ENCODE measurements around the gene GRN.

DNA sequence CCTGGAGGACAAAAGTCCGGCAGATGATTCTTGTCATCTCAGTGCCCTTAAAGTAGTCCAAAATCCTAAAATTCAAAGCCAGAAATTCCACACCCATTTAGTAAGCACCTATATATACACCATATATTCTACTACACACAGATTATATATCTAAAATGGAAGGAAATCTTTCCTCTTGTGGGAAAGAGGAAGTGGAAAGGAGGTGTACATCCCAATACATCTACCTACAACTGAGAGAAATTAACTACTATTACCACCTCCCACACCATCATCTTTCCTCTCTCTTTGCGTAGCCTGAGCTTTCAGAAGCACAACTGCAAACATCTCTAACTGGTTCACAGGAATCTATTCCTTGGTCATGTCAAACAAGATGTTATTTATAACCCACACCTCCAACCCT, 49.7 kb downstream of the GRN start:
- TF ChIP-seq, protein P1, sequence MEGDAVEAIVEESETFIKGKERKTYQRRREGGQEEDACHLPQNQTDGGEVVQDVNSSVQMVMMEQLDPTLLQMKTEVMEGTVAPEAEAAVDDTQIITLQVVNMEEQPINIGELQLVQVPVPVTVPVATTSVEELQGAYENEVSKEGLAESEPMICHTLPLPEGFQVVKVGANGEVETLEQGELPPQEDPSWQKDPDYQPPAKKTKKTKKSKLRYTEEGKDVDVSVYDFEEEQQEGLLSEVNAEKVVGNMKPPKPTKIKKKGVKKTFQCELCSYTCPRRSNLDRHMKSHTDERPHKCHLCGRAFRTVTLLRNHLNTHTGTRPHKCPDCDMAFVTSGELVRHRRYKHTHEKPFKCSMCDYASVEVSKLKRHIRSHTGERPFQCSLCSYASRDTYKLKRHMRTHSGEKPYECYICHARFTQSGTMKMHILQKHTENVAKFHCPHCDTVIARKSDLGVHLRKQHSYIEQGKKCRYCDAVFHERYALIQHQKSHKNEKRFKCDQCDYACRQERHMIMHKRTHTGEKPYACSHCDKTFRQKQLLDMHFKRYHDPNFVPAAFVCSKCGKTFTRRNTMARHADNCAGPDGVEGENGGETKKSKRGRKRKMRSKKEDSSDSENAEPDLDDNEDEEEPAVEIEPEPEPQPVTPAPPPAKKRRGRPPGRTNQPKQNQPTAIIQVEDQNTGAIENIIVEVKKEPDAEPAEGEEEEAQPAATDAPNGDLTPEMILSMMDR (IDR thresholded peaks at IDR 0.05; ENCODE audit: low read length), result no peak
- TF ChIP-seq EZH2 (IDR thresholded peaks at IDR 0.05; ENCODE audit: borderline replicate concordance, low read length), result no peak

Data from OCI-LY1 (cell line).